ENCODE data around the gene KANK2. TPM values are rescaled to one million over a fixed set of nuclear protein-coding genes. Genes with fewer than 3 reads are reported as not detected.

The KANK2 gene
- total RNA-seq (2022; extraction: Qiagen RNA extraction): 38.3 to 59.6 TPM (median 57.9 TPM) in 5 replicates

GRCh38 chr19:11197291-11198174 lies at the start of gene KANK2:
Gene KANK2, minus strand, starts transcription at chr19:11197545. Its CDS starts 3,034 bp downstream, at chr19:11194511.

DNA sequence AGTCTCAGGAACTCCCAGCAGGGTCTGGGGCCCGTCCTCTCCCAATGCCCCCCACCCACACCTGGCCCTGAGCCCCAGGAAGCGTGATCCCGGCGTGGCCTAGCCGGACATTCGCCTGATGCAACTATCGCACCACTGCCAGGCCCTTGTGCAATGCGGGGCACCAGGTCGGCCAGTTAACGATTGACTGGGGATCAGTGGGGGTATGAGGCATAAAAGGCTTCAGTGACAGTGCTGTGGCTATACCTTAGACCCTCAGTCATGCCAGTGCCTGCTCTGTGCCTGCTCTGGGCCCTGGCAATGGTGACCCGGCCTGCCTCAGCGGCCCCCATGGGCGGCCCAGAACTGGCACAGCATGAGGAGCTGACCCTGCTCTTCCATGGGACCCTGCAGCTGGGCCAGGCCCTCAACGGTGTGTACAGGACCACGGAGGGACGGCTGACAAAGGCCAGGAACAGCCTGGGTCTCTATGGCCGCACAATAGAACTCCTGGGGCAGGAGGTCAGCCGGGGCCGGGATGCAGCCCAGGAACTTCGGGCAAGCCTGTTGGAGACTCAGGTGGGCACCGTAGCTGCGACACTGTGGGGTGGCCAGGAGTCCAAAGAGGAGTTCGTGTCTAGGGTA lies 42.1 kb upstream of the KANK2 start, which contains the start of gene ANGPTL8:
TSS of gene ANGPTL8 (plus strand) at position 243 of the 624 bp plus-strand sequence. CDS start at position 262, 19 bp downstream.

DNA sequence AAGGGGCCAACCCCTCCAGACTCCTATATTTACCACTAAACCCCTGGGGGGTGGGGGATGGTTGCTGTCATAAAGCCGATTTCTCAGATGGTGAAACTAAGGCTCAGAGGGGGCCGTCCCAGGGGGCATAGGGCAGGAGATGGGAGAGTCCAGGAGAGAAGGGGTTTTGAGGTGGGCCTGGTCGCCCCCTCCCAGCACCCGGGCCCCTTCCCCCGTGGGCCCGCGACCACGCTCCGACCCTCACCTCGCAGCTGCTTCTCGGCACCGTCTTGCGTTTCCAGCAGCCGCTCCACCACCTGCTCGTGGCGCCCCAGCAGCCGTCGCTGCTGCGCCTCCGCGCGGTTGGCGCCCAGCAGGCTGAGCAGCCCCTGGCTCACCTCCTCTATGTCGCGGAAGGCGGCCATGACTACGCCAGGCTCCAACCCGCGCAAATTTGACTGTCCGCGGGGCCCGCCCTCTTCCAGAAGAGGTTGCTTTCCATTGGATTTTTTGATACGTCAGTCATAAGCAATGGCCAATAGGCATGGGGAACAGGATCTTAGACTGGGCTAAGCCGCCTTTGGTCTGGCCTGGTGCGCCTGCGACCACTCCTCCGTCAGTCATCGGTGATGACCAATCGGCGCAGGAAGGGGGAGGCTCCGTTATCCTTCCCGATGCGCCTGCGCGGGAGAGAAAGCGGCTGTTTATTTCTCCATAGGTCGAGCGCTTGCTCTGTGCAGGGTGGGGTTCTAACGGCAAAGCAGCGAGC lies 41.8 kb downstream of the KANK2 start, which contains the start of gene SPC24:
TSS of gene SPC24 (minus strand) at position 410 of the 748 bp plus-strand sequence. CDS start at position 404, 6 bp downstream.

Other genes with a start within 250 kb of the KANK2 start
- 7.3 to 9.8 TPM (median 8.9 TPM) in 5 replicates for gene SMARCA4, start 236.5 kb downstream of the KANK2 start, total RNA-seq (2022; extraction: Qiagen RNA extraction)
- gene LDLR, start 108.1 kb downstream of the KANK2 start, total RNA-seq (2022; extraction: Qiagen RNA extraction): 19.5 to 28.1 TPM (median 26.0 TPM) in 5 replicates
- gene SPC24, start 41.8 kb downstream of the KANK2 start, total RNA-seq (2022; extraction: Qiagen RNA extraction): 18.4 to 25.5 TPM (median 23.5 TPM) in 5 replicates
- gene ANGPTL8, start 42.1 kb upstream of the KANK2 start, total RNA-seq (2022; extraction: Qiagen RNA extraction): not detected in 5 replicates
- gene DOCK6, start 65.0 kb upstream of the KANK2 start, total RNA-seq (2022; extraction: Qiagen RNA extraction): 8.6 to 10.8 TPM (median 8.9 TPM) in 5 replicates
- not detected in 5 replicates for gene TSPAN16, start 98.6 kb upstream of the KANK2 start, total RNA-seq (2022; extraction: Qiagen RNA extraction)
- gene RAB3D, start 142.1 kb upstream of the KANK2 start, total RNA-seq (2022; extraction: Qiagen RNA extraction): 4.3 to 6.0 TPM (median 5.4 TPM) in 5 replicates
- gene TMEM205, start 148.7 kb upstream of the KANK2 start, total RNA-seq (2022; extraction: Qiagen RNA extraction): 95.8 to 123 TPM (median 104 TPM) in 5 replicates
- gene CCDC159, start 149.0 kb upstream of the KANK2 start, total RNA-seq (2022; extraction: Qiagen RNA extraction): 4.0 to 4.7 TPM (median 4.3 TPM) in 5 replicates
- gene PLPPR2, start 157.9 kb upstream of the KANK2 start, total RNA-seq (2022; extraction: Qiagen RNA extraction): 8.1 to 10.0 TPM (median 9.3 TPM) in 5 replicates
- 1.6 to 2.2 TPM (median 1.8 TPM) in 5 replicates for gene SWSAP1, start 177.1 kb upstream of the KANK2 start, total RNA-seq (2022; extraction: Qiagen RNA extraction)
- gene EPOR, start 186.8 kb upstream of the KANK2 start, total RNA-seq (2022; extraction: Qiagen RNA extraction): 2.9 to 4.3 TPM (median 4.0 TPM) in 5 replicates
- 0.98 to 1.8 TPM (median 1.5 TPM) in 5 replicates for gene RGL3, start 221.8 kb upstream of the KANK2 start, total RNA-seq (2022; extraction: Qiagen RNA extraction)
- 0.92 to 1.9 TPM (median 1.4 TPM) in 5 replicates for gene ODAD3, start 237.6 kb upstream of the KANK2 start, total RNA-seq (2022; extraction: Qiagen RNA extraction)
- 228 to 275 TPM (median 269 TPM) in 5 replicates for gene PRKCSH, start 238.1 kb upstream of the KANK2 start, total RNA-seq (2022; extraction: Qiagen RNA extraction)